ENCODE measurements around the gene UTP4. TPM values are rescaled to one million over a fixed set of nuclear protein-coding genes. Genes with fewer than 3 reads are reported as not detected.

Gene UTP4
- polyA plus RNA-seq (2014; cell fraction: cytosol; rRNA removed) = 22.8 and 30.1 TPM in 2 replicates
- polyA plus RNA-seq (2014; cell fraction: nucleus; rRNA removed) = 33.6 and 43.8 TPM in 2 replicates

DNA sequence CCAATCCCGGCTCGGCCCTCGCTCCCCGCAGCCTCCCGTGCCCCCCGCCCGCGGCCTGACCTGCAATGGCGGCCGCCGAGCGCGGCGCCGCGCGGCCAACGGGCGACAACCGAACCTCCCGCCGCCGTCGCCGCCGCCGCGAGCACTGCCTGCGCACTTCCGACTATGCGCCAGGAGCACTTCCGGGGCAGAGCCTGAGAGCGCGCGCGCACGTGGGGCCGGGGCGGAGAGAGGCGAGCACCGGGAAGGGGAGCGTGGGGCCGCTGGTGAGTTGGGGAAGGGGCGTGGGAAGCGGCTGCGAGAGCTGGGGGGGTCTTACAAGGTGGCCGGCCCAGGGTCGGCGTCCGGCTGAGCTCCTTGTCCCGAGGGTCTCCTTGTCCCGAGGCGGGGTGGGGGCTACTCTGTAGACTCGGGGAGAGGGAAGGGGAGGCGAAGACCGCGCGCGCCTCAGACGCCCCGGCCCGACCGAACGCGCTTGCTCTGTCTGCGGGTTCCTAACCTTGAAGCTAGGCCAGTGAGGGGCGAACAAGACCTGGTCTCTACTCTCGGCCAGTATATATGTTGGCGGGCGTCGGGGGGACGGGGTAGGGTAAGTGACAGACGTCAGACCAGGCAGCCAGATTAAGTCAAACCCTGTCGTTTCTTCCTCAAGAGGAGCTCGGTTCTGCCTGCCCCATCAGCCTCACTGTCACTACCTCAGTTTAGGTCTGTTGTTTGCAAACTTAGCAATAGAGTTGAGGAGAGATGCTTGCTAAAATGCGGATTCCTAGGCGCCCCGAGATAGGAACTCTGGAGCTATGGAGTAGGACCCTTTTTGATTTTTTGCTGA lies at the start of gene UTP4, which contains the start of gene CHTF8:
Gene UTP4, plus strand, starts transcription at position 226 of the 829 bp plus-strand sequence. CDS start 811 bp downstream, outside the sequence.
Gene CHTF8, minus strand, starts transcription at position 165 of the 829 bp plus-strand sequence. CDS start 11,130 bp downstream, outside the sequence.
- DNase-seq (ENCODE audit: low spot score) = peak; percentile 79

DNA sequence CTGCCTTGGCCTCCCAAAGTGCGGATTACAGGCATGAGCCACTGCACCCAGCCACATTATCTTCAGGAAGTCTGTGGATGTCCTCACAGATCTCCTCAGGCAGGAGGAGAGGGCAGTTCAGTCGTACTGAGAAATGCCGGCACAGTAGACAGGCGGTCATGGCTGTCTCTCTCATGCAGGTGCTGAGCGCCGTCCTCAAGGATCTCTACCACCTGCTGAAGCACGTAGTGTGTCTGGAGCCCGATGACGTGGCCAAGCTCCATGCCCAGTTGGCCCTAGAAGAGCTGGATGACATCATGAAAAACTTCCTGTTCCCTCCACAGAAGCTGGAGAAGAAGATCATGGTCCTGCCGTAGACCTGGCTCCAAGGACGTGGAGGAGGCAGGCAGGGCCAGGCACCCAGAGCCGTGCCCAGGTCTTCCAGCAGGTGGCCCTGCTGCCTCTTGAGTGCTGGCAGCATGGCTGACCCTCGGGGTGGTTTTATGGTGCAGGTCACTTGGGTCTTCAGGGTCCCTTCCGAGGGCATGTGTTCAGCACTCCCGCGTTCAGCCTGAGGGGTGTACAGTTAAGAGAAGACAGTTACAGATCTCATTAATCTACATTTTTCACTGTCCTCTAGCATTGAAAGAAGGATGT lies 49.0 kb upstream of the UTP4 start:
- DNase-seq (ENCODE audit: low spot score) = no peak

DNA sequence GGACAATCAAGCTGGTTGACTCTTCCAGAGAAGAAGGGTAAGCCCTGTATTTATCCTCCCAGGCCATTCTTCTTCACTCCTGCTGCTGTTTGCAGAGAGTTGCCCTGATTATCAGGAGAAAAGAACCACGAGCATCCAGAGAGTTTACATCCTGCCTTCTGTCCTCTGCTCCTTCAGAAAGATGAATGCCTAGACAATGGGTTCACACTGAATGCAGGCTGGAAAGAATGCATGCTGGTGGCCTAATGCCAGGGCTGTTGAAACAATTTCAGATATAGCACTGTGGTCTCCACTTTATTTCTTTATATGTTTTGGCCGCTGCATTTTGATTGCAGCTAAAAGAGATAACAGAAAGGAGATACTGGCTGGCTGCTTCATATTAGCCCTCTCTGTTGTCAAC lies 48.2 kb upstream of the UTP4 start:
- no peak for DNase-seq (ENCODE audit: low spot score)

DNA sequence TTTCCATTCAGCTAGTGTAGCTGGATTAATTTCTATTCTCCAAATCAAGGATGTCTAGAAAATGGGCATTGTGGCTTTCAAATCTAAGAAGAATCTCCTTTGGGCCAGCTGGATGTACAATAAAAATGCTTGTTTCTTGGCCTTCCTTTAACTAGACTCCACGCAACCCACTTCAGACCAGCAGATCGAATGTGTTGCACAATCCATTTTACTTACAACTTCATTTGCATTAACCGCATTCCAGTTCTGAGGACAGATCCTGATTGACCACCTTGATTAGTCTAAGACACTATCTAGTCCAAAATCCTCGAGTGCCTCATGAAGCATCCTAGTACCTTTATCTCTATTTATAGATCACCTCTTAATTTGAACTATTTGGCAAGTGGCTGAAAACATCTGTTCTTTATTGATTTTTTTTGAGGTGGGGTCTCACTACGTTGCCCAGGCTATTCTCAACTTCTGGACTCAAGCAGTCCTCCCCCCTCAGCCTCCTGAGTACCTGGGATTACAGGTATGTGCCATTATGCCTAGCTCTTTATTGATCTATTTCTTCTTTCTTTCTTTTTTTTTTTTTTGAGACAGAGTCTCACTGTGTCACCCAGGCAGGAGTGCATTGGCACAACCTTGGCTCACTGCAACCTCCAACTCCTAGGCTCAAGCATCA lies 47.3 kb upstream of the UTP4 start:
- DNase-seq (ENCODE audit: low spot score) = no peak

DNA sequence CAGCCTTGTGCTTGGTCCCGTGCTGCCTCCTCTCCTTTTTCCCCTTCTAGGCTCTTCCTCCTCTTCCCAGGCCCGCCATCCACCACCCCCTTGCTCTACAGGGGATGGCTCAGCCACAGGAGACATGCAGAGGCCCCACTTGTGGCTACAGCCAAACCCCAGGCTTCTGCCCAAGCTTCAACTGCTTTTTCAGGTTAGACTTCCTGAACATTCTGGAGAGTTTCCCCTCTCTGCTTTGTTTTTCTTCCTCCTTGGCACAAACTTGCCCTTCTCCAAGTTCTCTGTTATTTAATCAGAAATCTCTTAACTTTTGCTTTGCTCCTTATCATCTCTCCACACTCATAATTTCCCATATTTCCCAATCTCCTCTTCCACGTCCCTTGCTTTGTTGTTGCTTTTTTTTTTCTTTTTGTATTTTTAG lies 45.3 kb upstream of the UTP4 start:
- no peak for DNase-seq (ENCODE audit: low spot score)

DNA sequence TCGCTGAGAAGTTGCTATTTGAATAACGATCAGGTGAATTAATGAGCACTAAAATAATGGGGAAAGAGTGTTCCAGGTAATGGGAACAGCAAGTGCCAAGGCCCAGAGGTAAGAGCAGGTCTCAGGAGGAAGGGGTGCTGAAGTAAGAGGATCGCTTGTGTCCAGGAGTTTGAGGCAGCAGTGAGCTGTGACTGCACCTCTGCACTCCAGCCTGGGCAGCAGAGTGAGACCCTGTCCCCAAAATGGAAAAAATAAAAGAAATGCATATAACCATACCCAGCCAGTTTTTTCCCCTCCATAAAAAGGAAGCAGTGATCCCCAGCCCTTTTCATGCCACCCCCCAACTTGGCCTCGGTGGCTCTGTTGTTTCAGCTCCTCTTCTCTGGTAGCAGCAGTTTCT lies 43.8 kb upstream of the UTP4 start:
- DNase-seq (ENCODE audit: low spot score) = no peak

DNA sequence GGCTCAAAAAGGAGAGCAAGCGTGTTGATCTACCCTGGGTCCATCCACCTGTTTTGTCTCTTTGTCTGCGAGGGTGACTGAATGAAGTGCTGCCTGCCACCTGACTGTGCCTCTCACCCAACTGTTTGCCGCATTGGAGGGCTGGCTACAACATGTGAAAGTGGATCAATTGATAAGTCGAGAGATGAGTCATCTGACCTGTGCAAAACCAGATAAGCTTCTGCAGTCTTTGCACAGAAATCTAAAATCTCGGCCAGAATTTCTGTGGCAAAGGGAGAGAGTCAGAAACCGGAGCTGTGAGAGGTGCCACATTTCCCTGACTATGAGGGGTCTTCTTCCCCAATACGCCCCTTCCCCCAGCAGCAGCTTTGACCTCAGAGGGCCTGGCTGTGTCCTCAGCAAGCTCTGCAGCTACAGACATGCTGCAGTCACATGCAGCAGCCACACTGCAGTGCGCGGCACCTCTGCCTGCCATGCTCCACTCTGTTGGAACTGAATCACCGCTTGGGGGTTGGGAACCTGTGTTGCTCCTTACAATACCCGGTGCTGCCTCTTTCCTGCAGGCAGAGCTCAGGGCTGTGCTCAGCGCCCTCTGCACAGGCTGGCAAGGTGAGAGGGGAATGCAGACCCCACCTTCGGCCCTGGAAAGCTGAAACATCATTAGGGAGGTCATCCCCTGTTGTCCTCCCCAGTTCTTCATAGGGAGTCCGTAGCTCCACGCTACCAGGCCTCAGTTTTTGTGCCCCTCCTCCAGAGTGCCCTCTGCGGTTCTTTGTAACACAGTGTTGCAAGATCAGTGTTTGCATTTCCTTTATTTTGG lies 43.1 kb upstream of the UTP4 start:
- peak; percentile 76 for DNase-seq (ENCODE audit: low spot score)

DNA sequence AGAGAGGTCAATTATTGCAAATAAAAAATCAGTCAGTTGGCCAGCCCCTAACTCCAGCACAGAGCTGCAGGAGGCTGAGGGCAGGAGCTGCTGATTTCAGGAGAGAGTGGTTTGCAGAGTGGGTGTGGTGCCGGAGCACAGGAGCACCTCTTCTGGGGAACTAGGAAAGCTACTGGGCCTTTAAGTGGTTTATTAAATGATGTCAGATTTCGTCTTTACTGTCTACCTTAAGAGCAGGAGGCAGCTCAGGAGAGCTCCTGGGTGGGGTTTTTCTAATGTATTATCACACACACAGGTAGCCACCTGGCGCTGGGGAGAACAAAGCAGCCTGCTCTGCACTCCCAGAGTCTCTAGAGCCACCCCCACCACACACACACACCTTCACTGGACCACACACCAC lies 38.5 kb upstream of the UTP4 start:
- no peak for DNase-seq (ENCODE audit: low spot score)

DNA sequence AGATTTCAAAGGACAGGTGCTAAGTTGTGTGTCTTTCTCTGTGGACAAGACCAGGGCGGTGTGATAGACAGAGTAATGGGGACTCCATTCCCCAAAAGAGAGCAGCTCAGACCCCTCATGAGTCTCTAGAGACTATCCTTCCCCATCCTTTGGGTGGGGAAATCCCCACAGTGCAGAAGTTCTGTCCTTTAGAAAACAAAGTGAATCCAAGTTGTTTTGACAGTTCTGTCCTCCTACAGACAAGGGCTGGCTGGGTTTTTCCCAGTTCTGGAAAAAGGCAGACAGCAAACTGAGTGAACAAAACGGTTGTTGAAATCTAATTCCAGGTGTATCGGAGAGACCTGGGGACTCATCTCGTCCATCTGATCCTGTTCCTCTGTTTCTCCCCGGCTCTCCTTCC lies 37.9 kb upstream of the UTP4 start:
- no peak for DNase-seq (ENCODE audit: low spot score)

DNA sequence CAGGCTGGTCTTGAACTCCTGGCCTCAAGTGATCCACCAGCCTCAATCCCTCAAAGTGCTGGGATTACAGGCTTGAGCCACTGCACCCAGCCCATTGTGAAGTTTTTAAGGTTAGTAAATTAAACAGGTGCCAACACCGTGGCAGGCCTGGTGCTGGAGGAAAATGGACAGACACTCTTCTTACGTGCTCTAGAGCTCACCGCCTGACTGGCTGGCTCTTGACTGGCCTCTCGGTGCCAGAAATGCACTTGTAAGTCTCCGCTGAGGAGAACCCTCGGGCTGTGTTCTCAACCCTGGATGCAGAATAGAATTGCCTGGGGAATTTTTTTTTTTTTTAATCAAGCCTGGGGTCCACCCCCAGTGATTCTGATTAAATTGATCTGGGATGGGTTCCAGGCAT lies 37.3 kb upstream of the UTP4 start:
- no peak for DNase-seq (ENCODE audit: low spot score)

DNA sequence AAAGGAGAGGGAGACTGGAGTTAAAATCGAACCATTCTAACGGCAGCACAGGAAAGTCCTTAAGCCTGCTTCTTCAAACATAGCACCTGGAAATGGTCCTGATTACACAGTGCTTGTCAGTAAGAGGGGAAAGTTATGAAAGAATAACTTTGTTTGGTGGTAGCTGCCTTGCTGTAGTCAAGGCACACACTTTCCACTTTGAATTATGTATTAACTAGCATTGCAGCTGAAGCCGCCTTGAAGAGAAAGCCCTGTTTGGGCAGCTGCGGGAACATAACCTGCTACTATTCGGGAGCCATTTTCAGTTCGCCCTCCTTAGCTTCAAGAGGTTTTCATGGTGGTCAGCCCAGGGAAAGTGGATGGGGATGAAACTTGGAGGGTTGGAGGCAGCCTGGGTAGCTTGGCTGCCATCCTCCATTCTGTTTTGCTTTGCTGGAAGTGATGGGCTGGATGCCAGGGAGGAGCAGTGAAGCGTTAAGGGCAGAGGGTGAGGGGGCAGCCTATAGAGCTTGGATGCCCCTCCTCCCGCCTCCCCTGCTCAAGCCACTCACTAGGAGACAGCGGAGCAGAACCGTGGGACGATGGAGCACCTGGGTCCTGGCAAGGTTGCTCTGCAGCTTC lies 32.3 kb upstream of the UTP4 start:
- DNase-seq (ENCODE audit: low spot score) = no peak

DNA sequence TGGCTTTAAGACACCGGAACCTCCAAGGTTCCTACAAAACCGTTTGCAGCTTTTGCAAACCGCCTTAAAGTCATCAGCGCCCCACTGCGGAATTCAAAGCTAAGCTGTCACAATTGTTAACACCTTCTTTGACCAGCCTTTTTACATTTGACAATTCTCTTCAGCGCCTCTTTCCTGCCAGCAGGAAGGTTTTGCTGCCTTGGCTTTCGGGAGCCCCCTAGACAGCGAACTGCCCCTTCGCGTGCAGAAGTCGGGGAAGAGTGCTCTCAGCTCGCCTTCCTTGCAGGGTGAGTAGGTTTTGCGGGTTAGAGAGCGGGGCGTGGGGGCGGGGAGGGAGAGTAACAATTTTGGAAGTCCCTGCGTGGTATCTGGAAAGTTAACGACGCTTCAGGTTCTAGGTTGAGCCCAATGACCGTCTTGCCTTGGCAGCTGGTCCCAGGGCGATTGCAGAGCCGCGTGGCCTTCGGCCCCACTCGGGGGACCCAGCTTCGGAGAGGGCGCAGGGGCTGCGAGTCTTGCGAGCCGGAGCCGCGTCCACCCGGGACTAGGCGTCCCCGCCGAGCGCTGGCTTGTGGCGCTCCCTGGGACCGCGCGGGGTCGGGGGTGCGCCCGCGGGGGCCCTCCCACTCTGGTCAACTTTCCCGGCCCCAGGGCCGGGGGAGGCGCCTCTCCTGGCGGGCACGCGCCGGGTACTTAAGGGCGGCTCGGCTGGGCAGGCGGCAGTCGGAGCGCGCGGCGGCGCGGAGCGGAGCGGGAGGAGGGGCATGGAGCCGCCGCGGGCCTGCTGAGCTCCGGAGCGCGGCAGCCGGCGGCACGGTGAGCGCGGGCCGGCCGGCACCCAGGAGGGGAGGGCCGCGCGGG lies 26.7 kb upstream of the UTP4 start, which contains the start of gene HAS3:
Gene HAS3, plus strand, starts transcription at position 153 of the 861 bp plus-strand sequence. CDS start 3,743 bp downstream, outside the sequence.
- DNase-seq (ENCODE audit: low spot score) = peak; percentile 59

DNA sequence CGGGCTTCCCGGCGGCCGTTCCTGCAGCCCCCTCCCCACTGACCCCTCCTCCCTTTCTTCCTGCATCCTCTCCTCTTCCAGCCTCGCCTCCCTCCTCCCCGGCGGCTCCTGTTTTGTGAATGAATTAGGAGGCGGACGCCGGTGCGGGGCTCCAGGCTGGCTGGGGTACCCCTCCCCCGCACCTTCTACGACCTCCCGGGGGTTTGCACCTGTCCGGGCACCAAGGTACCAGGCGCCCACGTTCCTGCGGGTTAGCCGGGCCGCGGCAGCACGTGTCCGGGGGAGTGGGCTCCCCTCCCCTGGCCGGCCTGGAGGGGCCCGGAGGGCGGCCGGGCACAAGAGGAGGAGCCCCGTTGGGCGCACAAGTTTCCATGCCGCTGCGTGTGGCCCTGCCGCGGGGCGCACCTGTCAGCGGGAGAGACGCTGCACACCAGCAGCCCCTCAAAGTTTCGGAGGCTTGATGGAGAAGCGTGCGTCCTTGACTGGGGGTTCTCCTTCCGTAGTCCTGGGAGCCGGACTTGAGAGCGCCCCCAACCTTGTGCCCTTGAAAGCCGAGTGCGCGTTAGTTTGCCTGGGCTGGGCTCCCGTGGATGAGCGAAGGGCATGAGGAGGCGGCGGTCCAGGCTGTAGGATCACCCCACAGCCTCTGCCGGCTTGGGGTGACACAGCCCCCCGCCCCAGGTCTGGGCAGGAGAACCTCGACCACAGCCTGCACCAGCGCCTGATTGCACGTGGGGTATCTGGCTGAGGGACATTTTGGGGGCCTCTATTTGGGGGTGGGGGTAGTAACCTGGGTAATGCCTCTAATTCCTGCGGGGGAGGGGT lies 25.7 kb upstream of the UTP4 start:
- DNase-seq (ENCODE audit: low spot score) = peak; percentile 24

DNA sequence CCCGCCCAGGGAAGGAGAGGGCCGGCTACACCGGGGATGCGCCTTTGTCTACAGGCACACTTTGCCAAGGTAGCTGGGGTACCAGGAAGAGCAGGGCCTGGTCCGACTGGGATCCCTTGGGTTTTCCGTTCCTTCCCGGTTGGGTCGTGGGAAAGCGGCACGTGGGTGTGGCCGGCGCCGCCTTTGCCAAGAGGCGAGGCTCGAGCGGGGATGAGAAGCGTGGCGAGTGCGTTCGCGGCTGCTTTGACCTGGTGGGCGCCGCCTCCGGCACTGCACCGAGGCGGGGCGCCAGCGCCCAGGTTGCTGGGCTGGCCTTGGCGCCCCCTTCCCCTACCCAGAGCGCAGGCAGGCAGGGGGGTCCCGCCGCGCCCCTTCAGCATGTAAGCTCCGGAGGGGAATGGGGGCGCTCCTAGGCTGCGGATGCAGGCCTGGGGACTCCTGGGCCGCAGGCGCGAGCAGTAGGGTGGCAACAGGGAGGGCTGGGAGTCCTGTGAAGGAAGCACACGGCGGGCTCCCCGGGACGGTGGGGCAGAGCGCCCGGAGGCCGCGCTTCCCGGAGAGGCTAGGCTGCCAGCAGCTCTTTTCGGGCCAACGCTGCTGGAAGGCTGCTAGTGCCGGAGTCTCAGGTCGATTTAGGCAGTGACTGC lies 25.0 kb upstream of the UTP4 start:
- no peak for DNase-seq (ENCODE audit: low spot score)

DNA sequence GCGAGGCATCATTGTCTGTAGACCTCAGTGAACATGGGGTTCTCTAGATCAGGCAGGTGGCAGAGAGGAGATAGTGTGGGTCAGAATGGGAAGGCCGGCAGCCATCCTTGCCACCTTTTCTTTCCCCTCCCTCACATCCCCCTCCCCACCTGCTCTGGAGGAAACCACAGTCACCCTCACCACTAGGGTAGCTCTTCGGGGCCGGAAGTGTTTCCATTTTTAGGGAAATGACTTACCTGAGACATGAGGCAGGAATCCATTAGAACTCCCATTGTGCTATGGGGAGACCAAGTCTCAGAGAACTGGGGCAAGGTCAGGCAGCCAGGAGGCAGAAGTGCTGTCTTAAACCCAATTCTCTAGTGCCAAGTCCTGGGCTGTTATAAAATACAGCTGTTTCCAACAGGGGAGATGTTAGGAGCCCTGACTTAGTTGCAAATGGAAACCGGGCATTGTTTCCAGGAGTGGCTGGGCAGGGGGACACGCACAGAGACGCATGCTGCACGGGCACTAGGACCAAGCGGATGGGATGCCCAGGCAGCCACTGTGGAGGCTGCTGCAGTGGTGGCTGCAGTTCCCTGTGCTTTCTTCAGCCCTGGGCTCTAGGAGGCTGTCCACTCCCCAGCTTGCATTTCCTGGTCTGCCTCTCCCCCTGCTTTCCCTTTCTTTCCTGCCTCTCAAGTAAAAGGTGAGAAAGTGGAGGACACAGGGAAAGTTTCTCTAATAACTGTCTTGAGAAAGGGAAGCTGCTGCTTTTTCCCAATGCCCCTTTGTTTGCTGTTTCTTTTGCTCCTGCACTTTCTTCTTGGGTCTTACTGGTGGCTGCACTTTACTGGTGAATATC lies 24.2 kb upstream of the UTP4 start:
- DNase-seq (ENCODE audit: low spot score) = no peak

DNA sequence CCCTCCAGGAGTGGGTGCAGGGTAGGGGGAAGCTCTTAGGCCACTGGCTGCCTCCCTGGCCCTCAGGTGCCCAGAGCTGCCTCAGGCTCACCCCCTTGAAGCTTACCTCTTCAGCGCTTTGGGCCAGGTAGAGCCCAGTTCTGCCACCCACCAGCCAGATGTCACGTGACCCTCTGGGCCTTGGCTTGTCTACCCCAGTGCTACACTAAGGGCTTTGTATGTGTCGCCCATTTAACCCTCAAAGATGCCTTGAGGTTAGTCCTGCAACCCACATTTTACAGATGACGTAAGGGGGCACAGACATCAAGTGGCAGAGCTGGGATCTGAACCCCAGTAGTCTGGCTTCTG lies 23.6 kb upstream of the UTP4 start:
- DNase-seq (ENCODE audit: low spot score) = no peak

DNA sequence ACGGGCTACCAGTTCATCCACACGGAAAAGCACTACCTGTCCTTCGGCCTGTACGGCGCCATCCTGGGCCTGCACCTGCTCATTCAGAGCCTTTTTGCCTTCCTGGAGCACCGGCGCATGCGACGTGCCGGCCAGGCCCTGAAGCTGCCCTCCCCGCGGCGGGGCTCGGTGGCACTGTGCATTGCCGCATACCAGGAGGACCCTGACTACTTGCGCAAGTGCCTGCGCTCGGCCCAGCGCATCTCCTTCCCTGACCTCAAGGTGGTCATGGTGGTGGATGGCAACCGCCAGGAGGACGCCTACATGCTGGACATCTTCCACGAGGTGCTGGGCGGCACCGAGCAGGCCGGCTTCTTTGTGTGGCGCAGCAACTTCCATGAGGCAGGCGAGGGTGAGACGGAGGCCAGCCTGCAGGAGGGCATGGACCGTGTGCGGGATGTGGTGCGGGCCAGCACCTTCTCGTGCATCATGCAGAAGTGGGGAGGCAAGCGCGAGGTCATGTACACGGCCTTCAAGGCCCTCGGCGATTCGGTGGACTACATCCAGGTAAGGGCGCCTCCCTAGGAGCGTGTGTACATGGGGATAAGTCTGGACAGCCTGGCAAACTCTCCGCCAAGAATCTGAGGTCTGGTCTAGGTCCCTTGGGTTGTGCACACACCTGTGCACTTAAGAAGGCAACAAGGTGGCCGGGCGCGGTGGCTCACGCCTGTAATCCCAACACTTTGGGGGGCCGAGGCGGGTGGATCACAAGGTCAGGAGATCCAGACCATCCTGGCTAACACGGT lies 22.8 kb upstream of the UTP4 start:
- no peak for DNase-seq (ENCODE audit: low spot score)

Measured in SK-N-DZ (cell line).